ENCODE results near the gene MAN2B1. TPM values are rescaled to one million over a fixed set of nuclear protein-coding genes. Genes with fewer than 3 reads are reported as not detected.
A peak's percentile ranks its signal among the peaks of the same experiment; 100 is the strongest.

The MAN2B1 gene
- total and polyA plus RNA-seq, 2 of the 13 experiments (the other 11 are each of a cell fraction or from before 2014, with no cell fraction given), result 23.6 to 23.8 TPM

DNA sequence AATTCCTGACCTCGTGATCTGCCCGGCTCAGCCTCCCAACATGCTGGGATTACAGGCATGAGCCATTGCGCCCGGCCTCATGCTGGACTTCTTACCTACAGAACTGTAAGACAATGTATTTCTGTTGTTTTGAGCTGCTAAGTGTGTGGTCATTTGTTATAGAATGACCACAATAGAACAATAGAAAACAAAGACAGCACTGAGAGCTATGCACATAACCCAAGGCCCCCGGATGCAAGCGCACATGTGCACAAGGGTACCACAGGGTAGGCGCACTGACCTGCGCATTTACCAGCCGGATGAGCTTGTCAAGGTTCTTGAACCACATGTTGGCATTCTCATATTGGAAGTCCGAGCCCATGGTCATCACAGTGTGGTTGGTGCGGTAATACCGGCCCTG lies 5.6 kb downstream of the MAN2B1 start (continued):
- TF ChIP-seq SMYD3 (CRISPR knock-in tag; IDR thresholded peaks at IDR 0.05), result no peak
- TF ChIP-seq MAFK (conservative IDR thresholded peaks at IDR 0.05 in 1 of 2, IDR thresholded peaks at IDR 0.05 in 1 of 2; ENCODE audit: low read length in 2 of 2), result no peak
- TF ChIP-seq ZNF292 (CRISPR knock-in tag; IDR thresholded peaks at IDR 0.05; ENCODE audit: borderline replicate concordance, low read depth), result no peak

DNA sequence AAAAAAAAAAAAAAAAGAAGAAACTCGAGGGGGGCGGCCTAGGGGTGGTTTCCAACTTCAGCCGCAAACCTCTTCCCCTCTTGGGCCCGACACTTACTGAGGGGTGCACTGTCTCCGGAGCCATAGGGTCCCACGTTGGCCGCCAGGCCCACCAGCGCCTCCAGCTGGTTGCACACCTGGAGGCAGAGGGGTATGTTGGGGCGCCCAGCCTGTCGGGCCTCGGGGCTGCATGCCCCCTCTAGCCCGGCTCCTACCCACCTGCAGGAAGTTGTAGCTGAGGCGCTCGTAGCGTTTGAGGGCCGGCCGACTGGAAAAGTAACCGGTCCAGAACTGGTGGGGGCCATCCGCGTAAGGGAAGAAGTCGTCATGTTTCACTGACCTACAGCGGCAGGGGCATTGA lies 8.6 kb downstream of the MAN2B1 start:
- in situ Hi-C loops (cut with HindIII; ENCODE audit: extremely low pct_ligation_motif_present, low pct_unique_long_range_greater_than_20kb) (no loop called here), intact Hi-C loops (cut with micrococcal nuclease; ENCODE audit: unreplicated experiment) (no loop called here)
- no peak overlapping the region for H3K27ac ChIP-seq (ENCODE audit: extremely low read length, insufficient read depth, low read length)
- POLR2A ChIA-PET, result no interaction called here
- ATAC-seq (no peak), DNase-seq (ENCODE audit: low spot score) (no peak), FAIRE-seq (no peak)
- 97% methylated on average over 21 of the region's 22 CpGs for WGBS (ENCODE audit: low lambda C conversion rate)
- H3K4me3 ChIP-seq (replicated peaks in 1 of 3; ENCODE audit: insufficient read depth in 1 of 3, low read depth in 2 of 3, low read length in 3 of 3), result no peak overlapping the region
- H3K4me2 ChIP-seq (ENCODE audit: low read depth, low read length), result no peak overlapping the region
- peaks cover 0 to 18% of the 10 kb centered on the region in 2 experiments; a peak in 4 of 5 replicates for H3K36me3 ChIP-seq (replicated peaks in 1 of 2; ENCODE audit: control insufficient read depth in 1 of 2, insufficient read depth in 2 of 2, low read length in 2 of 2)
- no peak overlapping the region for H2AFZ ChIP-seq (ENCODE audit: low read length)
- no peaks in the 10 kb centered on the region for H3K9me3 ChIP-seq (ENCODE audit: low read length)
- H4K20me1 ChIP-seq (ENCODE audit: insufficient read depth, low read length), result no peaks in the 10 kb centered on the region
- H3K4me1 ChIP-seq (ENCODE audit: insufficient read depth, low read length), result no peaks in the 10 kb centered on the region
- BruUV-seq (replicated peaks), result no TSS peak
- H3K9ac ChIP-seq (ENCODE audit: insufficient read depth, low read depth, low read length), result no peak overlapping the region
- TF ChIP-seq, protein P1, sequence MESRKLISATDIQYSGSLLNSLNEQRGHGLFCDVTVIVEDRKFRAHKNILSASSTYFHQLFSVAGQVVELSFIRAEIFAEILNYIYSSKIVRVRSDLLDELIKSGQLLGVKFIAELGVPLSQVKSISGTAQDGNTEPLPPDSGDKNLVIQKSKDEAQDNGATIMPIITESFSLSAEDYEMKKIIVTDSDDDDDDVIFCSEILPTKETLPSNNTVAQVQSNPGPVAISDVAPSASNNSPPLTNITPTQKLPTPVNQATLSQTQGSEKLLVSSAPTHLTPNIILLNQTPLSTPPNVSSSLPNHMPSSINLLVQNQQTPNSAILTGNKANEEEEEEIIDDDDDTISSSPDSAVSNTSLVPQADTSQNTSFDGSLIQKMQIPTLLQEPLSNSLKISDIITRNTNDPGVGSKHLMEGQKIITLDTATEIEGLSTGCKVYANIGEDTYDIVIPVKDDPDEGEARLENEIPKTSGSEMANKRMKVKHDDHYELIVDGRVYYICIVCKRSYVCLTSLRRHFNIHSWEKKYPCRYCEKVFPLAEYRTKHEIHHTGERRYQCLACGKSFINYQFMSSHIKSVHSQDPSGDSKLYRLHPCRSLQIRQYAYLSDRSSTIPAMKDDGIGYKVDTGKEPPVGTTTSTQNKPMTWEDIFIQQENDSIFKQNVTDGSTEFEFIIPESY (CRISPR knock-in tag; IDR thresholded peaks at IDR 0.05), result 0 out of 2 replicates have a peak, but pooled peaks have one; percentile 10
- TF ChIP-seq, protein P2, sequence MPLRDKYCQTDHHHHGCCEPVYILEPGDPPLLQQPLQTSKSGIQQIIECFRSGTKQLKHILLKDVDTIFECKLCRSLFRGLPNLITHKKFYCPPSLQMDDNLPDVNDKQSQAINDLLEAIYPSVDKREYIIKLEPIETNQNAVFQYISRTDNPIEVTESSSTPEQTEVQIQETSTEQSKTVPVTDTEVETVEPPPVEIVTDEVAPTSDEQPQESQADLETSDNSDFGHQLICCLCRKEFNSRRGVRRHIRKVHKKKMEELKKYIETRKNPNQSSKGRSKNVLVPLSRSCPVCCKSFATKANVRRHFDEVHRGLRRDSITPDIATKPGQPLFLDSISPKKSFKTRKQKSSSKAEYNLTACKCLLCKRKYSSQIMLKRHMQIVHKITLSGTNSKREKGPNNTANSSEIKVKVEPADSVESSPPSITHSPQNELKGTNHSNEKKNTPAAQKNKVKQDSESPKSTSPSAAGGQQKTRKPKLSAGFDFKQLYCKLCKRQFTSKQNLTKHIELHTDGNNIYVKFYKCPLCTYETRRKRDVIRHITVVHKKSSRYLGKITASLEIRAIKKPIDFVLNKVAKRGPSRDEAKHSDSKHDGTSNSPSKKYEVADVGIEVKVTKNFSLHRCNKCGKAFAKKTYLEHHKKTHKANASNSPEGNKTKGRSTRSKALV (CRISPR knock-in tag; IDR thresholded peaks at IDR 0.05), result no peak
- TF ChIP-seq ZNF724P (CRISPR knock-in tag; IDR thresholded peaks at IDR 0.05; ENCODE audit: borderline replicate concordance) (no peak), MTA3 (CRISPR knock-in tag; IDR thresholded peaks at IDR 0.05) (no peak), ZNF768 (CRISPR knock-in tag; IDR thresholded peaks at IDR 0.05) (no peak), ZNF234 (CRISPR knock-in tag; conservative IDR thresholded peaks at IDR 0.05) (no peak)
- no peaks in the 10 kb centered on the region for H3K79me2 ChIP-seq (ENCODE audit: insufficient read depth, low read length)
- CTCF ChIA-PET (ENCODE audit: low intra/inter-chr PET ratio, low total read pairs), result no interaction called here
- no peaks in the 10 kb centered on the region for H3K27me3 ChIP-seq (ENCODE audit: control insufficient read depth in 1 of 2, insufficient read depth in 2 of 2, low read length in 2 of 2)

Data from HepG2 (cell line).